NCI-H526 (cell line): Measurements from ENCODE around the gene COBL.

Source experiments
- DNase-seq, 2 experiments: peaks; one replicate each; lab custom pipeline; 2025; lab: John Stamatoyannopoulos, UW

Gene COBL

DNA sequence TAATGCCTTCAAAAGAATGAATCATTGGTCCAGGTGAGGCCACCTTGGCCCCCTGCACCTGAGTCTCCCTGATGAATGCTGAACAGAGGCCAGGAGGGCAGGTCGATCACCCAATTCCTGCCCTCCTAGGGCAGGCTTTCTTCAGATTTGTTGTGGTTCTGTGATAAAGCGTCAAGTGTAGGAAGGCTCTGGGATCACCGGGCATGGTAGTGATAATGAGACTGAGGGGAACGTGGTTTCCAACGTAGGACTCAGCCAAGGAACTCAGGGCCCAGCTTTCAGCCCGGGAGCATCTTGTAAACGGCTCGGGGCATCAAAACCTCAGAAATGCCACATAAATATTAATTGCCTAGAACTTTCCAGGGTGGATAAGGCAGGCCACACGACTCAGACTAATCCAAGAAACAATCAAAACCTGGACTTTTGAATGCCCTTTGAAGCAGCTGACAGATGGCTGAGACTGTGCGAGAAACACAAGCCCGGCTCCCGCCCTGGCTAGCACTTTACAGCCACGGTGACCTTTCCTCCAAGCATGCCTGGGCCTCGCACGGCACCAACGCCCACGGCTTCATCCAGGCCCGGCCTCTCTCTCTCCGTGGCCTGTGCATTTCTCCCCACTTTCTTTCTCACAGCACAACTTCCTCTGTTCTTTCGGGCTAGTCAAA is 294.6 kb downstream of the COBL start:
- no peak for DNase-seq

DNA sequence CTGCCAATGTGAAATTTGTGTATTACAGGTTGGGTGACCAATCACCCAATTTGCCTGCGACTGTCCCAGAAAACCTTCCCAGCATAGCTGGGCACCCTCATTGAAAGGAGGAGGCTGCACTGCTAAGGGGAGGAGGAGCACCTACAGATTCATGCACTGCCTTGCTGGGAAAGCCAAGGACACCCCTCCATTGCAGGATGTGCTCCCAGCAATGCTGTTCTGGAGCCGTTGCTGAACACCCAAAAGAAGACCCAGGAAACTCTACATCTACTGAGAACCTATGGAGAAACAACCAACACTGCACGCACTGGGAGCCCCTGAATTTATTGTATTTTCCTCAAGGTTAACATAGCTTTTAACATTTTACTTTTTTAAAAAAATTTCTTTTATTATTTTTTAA is 295.7 kb downstream of the COBL start:
- no peak for DNase-seq

DNA sequence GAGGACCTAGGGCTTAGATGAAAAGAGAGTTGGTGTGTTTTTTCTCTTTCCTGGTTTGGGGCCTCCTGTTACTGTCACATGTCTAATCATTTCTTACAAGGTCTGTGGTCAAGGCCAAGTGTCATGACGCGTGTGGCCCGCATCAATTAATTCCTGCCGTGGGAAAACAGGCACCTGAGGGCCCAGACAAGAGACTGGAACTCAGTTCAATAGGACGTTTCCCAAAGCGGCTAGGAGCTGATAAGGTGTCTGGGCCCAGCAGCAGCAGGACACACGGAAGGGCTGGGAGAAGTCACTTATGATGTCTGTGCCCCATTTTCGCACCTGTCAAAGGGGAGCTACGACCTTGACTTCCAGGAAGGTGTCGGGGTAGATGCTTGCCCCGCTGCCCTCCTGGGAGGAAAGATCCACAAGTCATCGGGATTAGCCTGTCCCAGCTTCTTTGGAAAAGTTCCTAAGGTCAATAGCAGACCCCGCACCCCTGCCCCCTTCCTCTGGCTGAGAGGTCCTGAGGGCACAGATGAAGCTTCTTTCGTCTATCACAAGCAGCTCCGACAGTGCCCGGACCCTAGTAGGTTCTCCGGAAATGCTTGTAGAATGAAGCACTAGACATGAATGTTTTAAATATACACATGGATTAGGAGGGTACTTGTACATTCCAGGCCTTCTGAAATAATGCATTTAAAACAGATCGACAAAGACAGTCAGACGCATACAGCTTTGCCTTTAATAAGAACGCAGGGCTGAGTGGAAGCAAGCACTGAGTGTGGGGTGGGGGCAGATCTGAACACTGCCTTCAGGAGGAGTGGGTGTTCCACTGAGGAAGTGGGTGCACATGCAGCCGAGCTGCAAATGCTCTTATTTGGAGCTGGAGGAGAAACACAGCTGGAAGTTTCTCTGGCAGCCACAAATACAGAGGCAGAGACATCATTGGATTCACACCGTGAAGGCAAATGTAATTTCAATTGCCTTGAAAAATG is 296.4 kb downstream of the COBL start:
- no peak for DNase-seq

DNA sequence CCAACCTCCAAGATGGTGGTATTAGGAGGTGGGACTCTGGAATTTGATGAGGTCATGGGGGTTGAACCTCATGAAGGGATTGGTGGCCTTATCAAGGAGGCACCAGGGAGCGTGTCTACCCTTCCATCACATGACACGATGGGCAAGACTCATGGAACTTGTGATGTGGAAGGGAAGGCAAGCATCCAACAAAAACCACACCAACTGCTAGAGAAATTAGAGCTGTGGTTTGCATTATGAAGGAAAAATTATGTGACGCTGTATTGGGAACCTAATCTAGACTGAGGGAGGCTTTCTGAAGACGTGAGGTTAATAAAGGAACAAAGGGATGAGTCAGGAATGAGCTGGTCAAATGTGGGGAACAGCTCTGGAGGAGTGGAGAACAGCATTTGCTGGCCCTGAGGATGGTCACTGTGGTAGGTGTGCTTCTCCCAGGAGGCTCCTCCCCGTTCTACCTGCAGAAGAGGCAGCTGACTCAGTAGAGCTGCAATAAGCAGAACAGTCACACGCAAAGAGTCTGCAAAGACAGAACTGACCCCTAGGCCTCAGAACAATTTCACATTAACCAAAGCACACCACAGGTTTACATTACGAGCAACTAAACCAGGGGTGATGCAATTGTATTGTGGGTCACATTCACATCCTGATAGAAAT is 297.3 kb downstream of the COBL start:
- no peak for DNase-seq

DNA sequence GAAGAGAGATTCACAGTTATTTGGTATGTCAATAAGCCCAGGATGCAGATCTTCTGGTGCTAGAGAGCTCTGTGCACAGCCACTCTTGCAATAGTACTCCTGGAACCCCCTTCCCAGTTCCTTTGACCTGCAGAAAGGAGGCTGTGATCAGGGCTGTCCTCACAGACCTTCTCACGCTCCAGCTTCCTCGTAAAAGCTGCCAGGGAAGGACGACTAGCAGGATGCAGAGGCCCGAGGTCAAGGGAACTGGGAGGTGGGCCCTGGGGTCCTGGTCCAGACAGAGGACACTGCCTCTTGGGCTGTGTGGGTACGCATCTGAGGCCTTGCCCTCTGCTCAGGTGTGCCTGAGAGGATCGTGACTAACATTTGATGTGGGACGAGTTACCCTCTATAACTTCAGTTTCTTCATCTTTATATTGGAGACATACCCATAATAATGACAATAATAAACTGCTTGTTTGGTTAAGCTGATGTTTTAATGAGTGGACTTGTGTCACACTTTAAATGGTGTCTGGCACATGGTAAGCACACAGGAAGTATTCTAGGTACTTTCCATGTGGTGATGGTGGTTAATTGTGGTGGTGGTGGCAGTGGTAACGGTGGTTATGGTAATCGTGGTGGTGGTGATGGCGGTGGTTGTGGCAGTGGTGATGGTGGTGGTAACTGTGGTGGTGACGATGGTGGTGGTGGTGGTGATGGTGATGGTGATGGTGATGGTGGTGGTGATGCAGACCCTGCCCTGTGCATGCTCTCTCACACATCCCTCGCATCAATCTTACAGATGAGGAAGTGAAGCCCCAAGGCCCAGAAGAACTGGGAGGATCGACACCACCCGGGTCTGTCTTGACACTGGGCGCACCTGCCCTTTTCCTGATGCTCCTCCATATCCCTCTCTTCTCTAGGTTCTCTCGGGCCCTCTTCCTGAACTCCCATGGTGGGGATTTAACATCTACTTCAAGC is 298.8 kb downstream of the COBL start:
- DNase-seq = no peak

DNA sequence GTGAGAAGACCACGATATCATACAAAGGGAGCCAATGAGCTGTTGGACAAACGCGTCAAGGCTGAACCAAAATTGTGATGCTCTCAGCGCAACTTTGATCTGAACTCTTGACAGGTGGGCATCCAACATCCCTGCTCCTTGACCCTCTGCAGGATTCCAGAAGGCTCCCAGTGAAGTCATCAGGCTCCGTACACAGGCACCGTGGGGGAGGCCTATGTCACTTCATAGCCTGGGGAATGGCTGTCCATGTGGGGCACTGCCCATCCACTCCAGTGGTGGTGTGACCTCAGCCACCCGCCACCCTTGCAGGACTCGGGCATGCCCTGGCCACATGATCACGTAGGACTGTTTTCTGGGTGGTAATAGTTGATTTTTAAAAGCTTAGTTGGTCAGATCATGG is 300.1 kb downstream of the COBL start:
- no peak for DNase-seq

DNA sequence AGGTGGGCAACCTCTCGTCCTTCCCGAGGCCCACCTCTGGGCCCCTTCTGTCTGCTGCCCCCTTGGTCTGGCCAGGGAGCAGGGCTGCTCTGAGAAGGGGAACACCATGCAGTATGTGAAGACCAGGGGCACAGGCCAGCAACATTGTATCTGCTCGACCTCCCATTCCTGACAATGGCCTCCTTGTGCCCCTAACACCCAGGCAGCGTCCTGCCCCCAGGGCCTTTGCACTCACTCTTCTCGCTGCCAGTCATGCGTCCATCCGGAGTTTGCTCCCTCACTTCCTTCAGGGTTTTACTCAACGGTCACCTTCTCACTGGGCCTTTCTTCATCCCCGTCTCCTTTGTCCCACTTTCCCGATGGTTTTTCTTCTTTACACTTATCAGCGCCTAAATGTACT is 301.0 kb downstream of the COBL start:
- DNase-seq = no peak

DNA sequence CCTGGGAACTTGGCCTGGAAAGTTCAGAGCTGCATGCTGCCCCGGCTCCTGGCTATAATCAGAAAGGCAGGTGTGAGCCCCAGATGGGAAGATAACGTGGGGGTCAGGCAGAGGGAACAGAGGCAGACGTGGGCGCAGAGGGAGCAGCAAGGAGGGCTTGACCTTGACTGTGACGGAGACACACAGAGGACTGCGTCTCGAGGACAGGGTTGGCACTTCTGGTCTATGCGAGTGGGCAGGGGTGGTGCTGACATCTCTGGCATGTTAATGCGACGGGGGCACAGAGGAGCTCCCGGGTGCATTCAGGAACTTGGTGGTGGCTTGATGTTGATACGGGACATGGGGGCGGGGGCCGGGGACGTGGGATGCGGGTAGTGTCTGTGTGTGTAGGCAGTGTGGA is 301.8 kb downstream of the COBL start:
- no peak for DNase-seq

DNA sequence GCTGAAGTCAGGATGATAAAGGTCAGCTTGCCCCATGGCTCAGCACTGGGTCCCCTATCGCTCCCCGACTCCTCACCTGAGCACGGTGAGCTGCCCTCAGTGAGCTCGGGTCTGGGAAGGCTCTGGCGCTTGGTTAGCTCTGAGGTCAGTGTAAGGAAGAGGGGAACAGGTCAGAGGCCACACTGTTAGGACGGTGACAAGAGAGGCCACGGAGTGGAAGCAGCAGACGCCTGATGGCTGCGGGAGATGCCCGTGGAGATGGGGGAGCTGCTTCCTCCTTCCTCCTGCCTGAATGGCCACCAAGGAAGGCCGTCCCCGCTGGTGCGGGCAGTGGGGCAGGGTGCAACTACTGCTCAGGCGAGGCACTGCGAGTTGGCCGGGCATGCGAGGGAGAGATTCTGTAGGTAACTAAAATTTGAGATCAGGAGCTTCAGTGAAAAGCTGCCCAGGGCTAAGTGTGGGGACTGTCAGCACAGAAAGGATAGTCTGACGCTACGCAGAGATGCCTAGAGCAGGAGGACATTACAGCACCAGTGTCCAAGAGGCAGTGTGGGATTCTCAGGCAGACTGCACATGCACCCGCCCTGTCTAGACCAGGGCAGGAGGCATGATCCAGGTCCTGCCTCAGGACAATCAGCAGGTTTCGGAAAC is 302.6 kb downstream of the COBL start:
- DNase-seq = no peak

DNA sequence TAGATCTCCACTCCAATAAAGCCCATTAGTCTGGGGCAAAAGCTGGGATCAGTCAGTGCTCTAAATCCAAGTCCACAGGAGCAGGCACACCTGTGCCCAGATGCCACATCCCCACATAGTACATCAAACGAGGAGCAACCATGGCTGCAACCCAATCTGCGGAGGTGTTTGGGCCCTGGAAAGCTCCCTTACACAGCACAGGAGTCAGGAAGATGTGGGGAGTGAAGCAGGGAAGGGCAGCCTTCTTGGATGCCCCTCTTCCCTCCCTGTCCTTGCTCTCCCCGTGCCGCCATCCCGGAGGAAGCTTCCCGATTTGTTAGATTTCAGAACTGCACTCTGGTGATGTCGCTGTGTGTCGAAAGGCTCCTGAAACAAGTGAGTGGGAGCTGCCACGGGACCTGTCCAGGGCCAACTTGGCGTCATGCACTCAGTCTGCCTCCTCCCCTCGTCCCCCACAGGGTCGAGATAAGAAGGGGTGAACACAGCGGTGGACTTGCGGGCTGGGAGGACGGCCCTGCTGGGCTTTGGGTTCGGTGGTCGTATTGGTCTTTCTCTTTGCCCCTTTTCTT is 303.3 kb downstream of the COBL start:
- no peak for DNase-seq

DNA sequence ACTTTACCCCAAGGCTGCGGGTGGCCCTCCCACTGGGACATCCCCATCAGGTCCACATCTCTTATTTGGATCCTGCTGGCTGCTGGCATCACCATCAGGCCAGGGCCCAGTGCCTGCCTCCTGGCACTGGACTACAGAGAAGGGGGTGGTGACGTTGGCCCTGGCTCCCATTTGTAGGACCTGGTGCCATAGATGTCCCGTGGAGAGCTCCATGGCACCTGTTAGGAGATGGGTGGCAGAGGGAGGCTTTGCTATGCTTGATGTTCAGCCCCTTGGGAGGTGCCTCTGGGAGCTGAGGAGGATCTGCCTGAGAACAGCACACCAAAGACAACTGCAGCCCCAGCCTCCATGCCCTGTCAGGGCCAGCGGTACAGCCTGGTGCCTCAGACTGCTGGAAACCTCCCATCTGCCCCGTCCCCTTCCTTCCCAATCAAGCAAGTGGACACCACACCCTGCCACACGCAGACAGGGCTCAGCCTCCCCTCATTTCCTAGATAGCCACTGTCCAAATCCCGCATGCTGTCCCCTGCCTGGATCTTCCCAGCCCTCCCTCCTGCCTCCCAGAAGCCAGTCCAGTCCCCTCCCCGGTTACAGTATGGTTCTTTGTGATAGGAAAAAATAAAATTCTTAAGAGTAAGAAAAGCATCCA is 303.9 kb downstream of the COBL start:
- no peak for DNase-seq

DNA sequence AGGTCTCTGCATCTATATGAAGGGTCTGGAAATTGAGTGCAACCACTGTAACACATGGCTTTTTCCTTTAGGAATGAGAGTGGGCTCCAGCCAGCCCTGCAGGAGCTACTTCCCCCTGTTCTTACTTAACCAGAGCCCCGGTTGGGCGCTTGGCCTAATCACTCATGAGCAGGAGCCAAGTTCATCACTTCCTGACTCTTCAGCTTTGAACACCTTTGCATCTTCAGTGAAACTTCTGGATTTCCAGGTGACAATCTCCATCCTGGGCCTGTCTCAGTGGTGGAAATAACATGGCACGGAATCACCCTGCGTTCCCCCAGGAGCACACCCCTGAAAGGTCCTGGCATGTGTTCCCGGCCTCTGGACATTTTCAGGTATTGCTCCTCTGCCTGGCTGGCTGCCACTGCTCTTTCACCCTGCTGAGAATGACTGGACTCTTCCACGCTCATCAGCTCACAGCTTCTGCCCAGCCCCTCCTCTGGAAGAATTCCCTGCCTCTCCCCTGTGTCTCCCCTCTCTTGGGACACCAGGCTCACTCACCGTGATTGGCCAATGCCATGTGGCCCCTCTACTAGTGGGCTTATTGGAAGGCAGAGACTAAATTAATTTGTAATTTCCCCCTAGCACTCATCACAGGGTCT is 304.8 kb downstream of the COBL start:
- DNase-seq = no peak

DNA sequence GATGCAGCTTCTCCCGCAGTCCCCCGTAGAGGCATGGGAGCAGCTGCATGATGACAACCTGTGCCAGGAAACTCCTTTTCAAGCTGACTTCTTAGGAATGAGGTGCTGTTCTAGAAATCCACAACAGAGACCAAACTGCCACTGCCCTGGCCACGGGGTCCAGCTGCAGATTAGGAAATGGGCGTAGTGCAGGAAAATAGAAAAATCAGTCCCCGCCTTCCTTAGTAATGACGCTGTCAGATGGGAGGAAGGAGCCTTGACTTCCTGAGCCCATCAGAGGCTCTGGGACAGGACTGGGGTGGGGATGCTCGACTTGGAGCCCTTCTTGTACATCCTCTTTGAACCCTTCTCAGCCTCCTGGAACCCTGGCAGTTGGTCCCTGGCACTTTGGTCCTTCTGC is 306.1 kb downstream of the COBL start:
- DNase-seq = no peak

DNA sequence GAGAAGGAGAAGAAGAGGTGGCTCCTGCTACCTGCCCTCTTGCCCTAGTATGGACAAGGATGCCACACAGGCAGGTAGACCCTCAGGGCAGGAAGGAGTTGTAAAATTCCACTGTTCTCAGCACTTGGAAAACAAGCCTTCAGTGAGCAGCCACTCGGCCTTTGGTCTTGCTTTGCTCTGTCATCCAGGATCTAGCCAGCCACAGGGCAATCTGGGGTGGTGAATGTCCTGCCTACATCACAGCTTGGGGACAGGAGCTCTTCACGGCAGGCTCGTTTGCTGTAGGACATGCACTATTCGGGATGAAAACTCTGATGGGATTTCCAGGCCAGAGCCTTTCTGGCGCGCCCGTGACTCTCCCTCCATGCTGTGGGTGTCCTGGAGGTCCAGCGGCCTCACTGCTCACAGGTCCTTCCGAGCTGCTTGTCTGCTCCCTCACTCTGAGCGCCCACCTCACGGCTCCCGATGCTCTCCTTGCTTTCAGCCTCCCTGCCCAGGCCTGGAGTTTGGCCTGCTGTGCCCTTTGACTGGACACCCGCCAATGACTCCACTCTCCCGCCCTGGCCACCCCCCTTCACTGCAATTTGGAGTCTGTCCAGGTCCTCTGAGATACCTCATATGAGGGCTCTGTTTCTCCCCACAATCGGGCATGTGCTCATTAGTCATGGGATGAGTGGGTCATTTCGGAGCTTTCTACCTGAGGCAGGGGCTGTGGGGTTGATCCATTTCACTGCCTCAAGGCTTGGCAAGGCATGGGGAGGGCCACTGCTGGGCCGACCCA is 306.7 kb downstream of the COBL start:
- no peak for DNase-seq

DNA sequence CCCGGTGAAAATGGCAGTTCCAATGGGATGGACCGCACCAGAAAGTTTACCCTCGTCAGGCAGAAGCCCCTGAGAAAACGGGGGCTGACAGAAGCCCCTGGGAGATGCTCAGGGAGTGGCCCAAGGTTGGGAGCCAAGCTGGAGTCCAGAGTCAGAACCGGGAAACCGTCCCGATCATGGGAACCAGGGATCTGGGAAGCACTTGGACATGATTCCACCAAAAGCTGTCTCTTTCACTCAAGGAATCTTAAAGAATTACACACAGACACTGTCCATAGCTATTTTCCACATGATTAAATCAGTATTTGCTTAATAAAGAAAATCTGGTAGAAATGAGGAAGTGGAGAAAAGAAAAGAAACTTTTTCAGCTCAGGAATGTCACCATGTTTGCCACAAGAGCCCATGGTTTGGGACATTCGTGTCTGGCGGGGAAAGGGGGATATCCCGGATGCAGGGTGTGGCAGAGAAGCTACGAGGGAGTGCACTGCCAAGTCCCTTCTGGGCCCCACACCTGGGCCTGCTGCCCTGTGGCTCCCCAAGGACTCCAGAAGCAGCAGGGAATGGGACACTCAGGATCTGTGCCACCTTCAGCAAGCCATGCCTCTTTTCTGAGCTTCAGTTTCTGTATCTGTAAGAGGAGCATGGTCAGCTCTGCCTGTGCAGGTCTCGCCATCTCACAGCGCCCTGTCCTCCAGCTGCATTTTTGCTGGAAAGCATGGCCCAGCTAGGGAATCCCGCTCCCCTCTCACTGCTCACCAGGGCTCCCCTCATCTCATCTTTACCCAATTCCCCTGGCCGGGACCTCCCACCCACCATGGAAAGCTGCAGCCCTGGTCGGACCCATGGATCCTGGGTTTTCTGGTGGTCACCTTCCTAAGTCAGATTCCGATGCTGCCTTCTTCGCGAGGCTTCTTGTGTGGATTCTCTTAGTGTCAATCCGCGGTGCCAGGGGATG is 308.8 kb downstream of the COBL start:
- DNase-seq = no peak

DNA sequence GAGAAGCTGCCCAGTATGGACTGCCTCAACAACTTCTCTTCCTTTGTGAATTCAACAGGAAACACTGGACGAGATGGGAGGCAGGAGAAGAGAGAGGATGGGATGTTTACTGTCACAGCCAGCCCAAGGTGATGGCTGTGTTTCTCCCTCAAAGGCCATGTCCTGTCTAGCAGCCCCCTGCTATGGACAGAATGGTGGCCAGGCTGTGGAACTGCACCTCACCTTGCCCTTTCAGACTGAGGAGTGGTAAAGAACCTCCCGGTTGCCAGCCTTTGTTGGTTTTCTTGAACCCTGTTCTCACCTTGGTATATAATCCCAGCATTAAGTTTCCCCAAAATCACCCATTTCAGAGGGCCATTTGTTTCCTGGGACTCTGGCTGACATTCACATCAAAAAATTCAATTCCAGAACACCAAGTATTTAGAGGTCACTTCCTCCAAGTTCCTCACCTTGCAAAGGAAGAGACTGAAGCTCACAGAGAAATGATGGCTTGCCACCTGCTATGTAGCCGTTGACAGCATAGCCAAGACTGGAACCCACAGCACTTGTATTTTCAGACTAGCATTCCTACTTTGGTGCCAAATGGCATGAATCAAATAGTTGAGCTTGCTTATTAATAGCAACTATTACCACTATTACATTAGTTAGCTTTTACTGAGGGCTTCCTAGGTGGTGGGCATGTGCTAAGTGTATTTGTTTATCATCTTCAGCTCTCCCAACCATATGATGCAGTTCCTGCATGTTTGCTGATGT is 309.9 kb downstream of the COBL start:
- no peak for DNase-seq

DNA sequence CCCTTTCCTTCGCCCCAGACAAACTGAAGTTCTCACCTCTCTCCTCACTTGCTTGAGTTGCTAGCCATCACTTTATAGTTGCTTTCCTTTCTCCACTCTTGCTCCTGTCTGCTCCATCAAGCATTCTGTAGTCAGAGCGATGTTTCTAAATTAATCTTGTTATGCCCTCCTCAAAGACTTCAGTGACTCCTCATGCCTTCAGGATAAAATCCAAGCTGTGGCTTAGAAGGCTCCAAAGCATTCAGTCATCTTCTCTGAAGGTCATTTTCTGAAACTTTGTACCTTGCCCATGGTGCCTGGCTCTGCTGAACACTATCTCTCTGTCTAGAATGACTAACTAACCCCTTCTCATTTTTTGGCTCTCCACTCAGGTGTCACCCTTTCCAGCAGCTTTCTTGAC is 311.5 kb downstream of the COBL start:
- no peak for DNase-seq
